NCI-H1092 (cell line): ENCODE results near the gene EXOSC10.
"Not testable (repeated sequence)": the region's sequence is repeated elsewhere in the genome, so short reads cannot be mapped to it uniquely, and the experiment has no call there.

Experiments
- DNase-seq: peaks from one replicate; lab custom pipeline; 2025; lab: John Stamatoyannopoulos, UW

EXOSC10 gene

DNA sequence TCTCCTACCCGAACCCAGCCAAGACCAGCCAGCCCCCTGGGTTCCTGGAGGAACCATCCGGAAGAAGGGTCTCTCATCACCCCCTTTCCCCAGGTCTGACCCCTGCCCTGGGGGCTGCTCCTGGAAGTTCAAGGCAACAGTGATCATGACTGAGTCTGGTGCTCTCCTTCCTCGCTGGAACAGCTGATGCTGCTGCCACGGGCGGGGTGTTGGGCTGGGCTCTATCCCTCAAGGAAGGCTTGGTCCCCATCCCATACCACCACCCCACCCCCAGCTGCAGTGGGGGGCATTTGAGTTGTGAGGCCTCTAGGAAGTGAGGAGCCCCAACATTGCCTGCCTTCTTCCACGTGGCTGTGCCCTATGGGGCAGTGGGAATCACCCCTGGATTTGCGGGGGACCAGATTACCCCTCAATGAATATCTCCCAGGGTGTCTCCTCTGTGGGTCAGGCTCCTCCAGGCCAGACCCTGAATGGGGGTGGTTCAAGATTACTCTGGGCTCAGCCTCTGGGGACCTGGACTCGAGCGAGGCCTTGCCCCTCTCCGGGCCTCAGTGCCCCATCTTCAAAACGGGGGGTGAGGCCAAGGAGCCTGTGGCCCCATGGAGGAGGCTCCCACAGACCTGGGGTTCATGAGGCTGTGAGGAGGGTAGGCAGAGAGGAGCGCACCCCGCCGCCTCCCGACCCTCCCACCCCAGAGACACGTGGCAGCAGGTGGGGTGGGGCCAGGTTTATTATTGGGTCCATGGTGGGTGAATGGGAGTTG is 55.4 kb downstream of the EXOSC10 start:
- no peak for DNase-seq

DNA sequence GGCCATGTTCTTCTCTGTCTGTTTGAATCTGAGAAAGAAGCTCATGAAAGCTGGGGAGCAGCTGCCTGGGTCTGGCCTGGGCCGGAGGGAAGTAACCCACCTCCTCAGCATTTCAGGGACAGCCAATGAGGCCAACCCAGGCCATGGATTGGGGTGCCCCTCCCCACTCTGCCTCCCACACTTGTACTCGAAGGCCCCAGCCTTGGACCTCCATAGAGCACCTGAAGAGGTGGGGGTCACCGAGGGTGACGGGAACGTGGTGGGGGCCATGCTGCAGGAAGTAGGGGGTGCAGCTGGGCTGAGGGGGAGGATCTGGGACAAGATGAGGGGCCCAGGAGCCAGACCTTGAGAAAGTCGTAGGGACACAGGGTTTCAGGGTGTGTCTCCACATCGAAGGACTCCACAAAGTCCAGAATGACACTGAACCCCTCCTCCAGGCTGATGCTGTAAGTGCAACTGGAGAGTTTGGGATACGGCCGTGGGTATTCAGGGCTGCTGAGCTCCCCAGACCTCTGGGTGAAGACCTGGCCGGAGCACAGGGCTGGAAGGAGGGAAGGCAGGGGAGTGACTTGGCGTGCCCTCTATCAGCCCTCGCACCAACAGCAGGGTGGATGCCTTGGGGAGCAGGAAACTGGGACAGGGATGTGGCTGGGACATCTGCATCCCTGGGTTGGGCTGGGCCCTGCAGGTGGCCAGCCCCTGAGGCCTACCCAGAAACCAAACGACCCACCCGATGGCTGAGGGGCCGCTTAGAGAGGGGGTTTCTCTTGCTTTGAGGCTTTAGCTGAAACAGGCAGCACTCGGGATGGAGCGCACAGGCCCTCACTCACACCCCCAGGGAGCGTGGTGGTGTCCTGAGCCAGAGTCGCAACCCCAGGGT is 56.4 kb downstream of the EXOSC10 start:
- DNase-seq = no peak

DNA sequence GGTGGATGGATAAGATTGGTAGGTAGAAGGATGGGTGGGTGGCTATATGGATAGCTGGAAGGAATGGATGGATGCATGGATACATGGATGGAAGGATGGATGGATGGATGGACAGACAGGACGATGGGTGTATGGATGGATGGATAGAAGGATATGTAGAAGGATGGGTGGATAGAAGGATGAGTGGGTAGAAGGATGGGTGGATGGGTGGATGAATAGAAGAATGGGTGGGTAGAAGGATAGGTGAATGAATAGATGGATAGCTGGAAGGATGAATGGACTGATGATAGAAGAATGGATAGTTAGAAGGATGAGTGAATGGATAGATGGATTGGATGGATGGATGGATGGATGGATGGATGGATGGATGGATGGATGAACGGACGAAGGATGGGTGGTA is 57.6 kb downstream of the EXOSC10 start:
- no peak for DNase-seq

DNA sequence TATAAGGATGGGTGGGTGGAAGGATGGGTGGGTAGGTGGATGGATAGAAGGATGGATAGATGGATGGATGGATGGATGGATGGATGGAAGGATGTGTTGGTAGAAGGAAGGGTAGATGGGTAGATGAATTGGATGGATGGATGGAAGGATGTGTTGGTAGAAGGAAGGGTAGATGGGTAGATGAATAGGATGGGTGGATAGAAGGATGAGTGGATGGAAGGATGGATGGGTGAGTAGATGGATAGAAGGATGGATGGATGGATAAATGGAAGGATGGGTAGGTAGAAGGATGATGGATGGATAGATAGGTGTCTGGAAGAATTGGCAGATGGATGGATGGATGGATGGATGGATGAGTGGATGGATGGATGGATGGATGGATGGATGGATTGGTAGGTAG is 58.6 kb downstream of the EXOSC10 start:
- no peak for DNase-seq

DNA sequence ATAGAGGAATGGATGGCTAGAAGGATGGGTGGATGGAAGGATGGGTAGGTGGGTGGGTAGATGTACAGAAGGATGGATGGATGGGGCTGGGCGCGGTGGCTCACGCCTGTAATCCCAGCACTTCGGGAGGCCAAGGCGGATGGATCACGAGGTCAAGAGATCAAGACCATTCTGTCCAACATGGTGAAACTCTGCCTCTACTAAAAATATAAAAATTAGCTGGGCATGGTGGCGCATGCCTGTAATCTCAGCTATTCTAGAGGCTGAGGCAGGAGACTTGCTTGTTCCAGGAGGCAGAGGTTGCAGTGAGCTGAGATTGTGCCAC is 59.6 kb downstream of the EXOSC10 start:
- DNase-seq = not testable (repeated sequence)

DNA sequence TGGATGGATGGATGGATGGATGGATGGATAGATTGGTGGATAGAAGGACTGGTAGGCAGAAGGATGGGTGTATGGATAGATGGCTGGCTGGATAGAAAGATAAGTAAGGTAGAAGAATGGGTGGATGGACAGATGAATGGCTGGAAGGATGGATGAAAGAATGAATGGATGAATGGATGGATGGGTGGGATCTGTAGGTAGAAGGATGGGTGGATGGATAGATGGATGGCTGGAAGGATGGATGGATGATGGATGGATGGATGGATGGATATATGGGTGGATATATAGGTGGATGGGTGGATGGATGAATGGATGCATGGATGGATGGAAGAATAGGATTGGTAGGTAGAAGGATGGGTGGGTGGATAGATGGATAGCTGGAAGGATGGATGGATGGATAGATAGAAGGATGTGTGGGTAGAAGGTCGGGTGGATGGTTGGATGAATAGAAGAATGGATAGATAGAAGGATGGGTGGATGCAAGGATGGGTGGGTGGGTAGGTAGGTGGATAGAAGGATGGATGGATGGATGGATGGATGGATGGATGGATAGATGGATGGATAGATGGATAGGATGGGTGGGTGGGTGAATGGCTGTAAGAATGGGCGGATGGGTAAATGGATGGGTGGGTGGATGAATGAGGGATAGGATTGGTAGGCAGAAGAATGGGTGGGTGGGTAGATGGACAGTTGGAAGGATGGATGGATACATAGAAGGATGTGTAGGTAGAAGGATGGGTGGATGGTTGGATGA is 60.1 kb downstream of the EXOSC10 start:
- DNase-seq = no peak

DNA sequence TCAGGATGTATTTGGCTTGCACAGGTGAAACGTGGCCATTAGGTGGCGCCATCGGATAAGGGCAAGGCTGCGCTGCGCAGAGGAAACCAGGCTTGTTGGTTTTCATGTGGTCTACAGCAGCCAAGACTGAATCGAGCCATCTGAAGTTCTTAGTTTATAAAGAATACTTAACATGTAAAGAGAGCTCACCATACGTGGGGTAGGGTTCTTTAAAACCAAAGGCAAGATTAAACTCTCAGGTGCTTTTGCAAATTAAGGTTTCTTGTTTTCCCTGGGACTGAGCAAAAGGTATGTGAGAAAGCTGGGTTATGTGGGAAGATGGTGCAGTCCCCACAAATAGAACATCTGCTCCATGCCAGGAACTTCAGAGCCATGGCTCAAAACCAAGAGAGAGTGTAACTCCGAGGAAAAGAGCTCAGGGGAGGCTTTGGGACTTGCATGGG is 61.9 kb downstream of the EXOSC10 start:
- peak; percentile 85 for DNase-seq

DNA sequence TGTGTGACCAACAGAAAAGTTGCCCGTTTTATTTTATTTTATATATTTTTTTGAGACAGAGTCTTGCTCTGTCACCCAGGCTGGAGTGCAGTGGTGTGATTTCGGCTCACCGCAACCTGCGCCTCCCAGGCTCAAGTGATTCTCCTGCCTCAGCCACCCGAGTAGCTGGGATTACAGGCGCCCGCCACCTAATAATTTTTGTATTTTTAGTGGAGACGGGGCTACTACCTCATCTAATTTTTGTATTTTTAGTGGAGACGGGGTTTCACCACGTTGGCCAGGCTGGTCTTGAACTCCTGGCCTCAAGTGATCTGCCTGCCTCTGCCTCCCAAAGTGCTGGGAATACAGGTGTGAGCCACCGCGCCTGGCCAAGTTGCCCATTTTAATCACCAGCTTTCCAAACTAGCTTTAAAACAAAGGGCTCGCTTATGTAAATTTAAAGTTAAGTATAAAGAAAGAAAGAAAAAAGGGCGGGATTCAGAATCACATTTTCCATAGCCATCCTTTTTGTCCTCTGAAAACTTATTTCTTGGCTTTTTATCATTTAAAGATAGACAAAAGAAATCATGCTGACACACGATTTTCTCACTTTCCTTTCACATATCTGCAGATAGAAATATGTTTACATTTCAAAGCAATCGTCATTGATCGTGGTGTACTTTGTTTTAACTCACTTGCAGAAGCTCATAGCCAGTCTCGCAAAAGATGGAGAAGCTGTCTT is 62.5 kb downstream of the EXOSC10 start:
- not testable (repeated sequence) for DNase-seq

DNA sequence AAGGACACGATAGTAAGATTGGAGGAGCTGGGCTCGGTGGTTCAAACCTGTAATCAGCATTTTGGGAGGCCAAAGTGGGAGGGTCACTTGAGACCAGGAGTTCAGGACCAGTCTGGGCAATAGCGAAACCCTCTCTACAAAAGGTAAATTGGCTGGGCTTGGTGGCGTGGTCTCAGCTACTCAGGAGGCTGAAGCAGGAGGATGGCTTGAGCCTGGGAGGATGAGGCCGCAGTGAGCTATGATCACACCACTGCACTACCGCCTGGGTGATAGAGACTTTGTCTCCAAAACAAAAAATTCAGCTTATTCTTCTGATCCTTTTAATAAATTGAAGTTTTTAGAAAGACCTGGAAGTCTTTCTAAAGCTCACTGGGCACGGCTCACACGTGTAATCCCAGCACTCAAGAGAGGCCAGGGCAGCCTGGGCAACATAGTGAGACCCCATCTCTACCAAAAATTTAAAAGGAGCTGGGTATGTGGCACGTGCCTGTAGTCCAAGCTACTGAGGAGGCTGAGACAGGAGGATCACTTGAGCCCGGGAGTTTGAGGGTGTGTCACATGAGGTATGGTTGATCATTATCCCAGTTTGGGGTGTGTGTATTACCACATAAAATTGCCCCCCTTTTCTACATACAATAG is 67.9 kb downstream of the EXOSC10 start:
- DNase-seq = no peak

DNA sequence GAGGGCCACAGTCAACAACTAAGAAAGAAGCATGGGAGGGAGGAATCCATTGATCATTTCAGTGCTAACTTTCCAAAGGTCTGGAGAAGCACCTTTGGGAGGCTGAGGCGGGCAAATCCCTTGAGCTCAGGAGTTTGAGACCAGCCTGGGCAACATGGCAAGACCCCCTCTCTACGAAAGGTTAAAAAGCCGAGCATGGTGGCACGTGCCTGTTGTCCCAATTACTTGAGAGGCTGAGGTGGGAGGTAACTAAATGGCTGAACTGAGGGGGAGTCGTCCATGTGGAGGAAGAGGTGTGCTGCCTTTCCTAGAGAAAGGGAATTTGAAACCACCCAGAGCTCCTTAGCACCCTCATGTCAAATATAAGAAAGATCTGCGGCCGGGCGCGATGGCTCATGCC is 68.8 kb downstream of the EXOSC10 start:
- DNase-seq = no peak

DNA sequence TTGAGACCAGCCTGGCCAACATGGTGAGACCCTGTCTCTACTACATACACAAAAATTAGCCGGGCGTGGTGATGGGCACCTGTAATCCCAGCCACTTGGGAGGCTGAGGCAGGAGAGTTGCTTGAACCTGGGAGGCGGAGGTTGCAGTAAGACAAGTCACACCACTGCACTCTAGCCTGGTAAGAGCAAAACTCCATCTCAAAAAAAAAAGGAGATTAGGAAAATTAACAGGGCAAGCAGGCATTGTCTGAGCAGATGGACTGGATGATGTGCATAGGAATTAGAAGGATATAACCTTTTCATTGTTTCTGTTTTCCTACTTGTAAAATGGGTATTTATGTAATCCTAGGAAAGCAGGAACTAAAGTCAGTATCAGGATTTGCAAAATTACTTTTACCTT is 71.7 kb downstream of the EXOSC10 start:
- no peak for DNase-seq

DNA sequence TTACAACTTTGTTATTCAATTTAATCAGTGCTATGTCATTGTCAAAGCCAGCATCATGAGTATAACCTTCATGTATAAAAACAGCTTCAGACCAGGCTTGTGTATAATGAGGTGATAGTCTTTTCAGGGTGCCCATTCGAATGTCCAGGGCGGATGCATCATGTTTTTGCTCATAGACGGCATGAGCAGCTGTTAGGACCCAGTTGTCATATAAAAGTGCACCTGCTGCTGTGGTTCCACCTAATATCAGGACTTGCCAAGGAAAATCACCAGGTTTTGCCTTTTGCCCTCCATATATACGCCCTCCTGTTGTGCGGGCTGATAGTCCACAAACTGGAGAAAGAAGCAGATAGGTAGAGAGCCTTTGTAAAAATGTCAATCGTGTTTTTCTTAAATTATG is 72.4 kb downstream of the EXOSC10 start:
- no peak for DNase-seq

DNA sequence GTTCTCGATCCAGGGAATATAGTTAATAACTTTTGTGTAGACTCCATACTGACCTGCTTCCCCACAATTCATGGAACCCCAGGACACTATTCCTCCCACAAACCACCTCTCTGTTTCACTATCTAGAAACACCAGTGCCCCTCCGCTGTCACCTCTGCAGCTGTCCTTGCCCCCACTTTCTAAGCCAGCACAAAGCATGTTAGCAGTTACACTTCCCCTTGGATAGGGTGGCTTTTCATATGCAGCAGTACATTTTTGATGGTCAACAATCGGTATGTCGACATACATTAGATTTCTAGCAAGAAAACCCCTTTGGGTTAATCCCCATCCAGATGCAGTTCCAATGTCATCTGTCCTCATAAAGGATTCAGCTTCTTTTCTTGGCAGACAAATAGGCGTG is 72.8 kb downstream of the EXOSC10 start:
- no peak for DNase-seq

DNA sequence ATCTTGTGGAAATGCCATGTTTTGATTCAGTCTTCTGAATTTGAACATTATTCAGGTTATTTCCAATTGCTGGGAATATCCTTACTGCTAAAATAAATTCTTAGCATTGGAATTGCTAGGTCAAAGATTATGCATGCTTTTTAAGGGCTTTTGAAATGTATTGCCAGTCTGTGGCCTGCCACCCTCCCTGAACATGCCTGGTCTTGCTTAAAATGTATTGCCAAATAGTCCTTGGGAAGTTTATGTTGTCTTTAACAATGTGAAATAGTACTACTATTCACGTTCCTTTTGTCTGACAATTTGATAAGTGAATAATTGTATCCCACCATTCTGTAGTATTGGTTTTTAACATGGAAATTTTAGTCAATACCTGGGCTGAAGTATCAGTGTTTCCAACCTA is 73.6 kb downstream of the EXOSC10 start:
- DNase-seq = no peak

DNA sequence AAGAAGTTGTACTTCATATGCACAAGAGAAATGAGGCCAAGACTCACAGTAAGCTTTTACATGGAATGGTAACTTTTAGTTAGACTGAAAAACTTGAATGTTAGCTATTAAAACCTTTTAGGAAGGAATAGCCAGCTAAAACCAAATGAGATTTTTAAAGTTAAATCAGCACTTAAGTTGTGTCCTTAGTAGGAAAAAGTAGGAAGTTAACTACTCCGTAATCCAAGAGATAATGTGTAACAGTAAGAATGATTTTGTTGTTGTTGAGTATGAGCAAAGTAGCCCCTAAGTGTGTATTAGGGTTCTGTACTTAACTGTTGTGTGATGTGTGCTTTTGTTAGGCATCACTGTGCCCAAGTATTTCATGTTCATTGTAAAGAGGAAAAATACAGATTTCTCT is 74.1 kb downstream of the EXOSC10 start:
- DNase-seq = no peak

DNA sequence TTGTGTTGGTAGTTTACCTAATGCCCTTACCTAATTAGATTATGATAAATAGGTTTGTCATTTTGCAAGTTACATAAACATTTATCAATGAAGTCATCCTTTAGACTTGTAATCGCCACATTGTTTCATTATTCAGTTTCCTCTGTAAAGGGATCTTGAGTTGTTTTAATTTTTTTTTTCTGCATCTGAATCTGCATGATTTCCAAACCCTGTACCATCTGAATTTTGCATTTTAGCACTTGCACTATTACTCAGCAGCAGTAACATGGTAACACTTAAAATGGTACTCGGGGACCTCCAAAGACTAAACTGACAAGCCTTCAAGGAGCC is 74.8 kb downstream of the EXOSC10 start:
- no peak for DNase-seq

DNA sequence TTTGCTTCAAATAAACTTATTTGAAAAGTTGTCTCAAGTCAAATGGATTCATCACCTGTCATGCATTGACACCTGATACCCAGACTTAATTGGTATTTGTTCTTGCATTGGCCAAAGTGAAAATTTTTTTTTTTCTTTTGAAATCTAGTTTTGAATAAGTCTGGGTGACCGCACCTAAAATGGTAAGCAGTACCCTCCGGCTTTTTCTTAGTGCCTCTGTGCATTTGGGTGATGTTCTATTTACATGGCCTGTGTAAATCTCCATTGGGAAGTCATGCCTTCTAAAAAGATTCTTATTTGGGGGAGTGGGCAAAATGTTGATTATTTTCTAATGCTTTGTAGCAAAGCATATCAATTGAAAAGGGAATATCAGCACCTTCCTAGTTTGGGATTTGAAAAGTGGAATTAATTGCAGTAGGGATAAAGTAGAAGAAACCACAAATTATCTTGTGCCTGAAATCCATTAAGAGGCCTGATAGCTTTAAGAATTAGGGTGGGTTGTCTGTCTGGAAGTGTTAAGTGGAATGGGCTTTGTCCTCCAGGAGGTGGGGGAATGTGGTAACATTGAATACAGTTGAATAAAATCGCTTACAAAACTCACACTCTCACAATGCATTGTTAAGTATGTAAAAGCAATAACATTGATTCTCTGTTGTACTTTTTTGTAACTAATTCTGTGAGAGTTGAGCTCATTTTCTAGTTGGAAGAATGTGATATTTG is 75.4 kb downstream of the EXOSC10 start:
- no peak for DNase-seq

DNA sequence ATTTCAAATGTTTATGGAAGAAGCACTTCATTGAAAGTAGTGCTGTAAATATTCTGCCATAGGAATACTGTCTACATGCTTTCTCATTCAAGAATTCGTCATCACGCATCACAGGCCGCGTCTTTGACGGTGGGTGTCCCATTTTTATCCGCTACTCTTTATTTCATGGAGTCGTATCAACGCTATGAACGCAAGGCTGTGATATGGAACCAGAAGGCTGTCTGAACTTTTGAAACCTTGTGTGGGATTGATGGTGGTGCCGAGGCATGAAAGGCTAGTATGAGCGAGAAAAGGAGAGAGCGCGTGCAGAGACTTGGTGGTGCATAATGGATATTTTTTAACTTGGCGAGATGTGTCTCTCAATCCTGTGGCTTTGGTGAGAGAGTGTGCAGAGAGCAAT is 76.5 kb downstream of the EXOSC10 start:
- DNase-seq = no peak

DNA sequence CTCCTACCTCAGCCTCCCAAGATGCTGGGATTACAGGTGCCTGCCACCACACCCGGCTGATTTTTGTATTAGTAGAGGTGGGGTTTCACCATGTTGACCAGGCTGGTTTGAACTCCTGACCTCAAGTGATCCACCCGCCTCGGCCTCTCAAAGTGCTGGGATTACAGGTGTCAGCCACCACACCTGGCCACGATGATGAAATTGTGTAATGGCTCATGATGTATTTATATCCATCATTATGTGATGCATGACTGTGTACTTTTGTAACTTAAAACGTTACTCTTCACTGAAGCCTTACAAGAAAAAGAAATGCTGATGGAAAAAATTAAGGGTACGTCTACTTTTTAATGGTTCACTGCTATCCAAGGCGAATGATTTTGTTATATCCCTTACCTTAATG is 79.7 kb downstream of the EXOSC10 start:
- no peak for DNase-seq

DNA sequence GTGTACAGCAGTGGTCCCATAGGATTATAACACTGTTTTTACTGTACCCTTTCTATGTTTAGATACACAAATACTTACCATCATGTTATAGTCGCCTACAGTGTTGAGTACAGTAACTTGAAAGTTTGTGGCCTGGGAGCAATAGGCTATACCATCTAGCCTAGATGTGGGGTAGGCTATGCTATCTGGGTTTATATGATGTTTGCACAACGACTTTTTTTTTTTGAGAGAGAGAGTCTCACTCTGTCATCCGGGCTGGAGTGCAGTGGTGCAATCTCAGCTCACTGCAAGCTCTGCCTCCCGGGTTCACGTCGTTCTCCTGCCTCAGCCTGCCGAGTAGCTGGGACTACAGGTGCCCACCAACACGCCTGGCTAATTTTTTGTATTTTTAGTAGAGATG is 80.3 kb downstream of the EXOSC10 start:
- not testable (repeated sequence) for DNase-seq
